Glutamatergic neuron (in vitro differentiated cells): Measurements from ENCODE around the gene KLRG1. TPM values are rescaled to one million over a fixed set of nuclear protein-coding genes. Genes with fewer than 3 reads are reported as not detected.

Experiments used
- DNase-seq: peaks from one replicate; pipeline ENCODE4 v3.0.0; 2022
- H3K27ac Mint-ChIP-seq: one replicate; pipeline ENCODE4 v1.8.0; 2020; ENCODE audit warnings: mild to moderate bottlenecking, mixed read lengths, inconsistent platforms; ENCODE audit not compliant: unreplicated experiment
- H3K27me3 Mint-ChIP-seq: one replicate; pipeline ENCODE4 v1.8.0; 2020; ENCODE audit warnings: mild to moderate bottlenecking, moderate library complexity, mixed read lengths, inconsistent platforms; ENCODE audit not compliant: unreplicated experiment
- H3K36me3 Mint-ChIP-seq: one replicate; pipeline ENCODE4 v1.8.0; 2020; ENCODE audit warnings: mild to moderate bottlenecking, mixed read lengths, inconsistent platforms; ENCODE audit not compliant: unreplicated experiment
- H3K4me1 Mint-ChIP-seq: one replicate; pipeline ENCODE4 v1.8.0; 2020; ENCODE audit warnings: mild to moderate bottlenecking, low read depth, mixed read lengths, inconsistent platforms; ENCODE audit not compliant: unreplicated experiment
- H3K4me3 Mint-ChIP-seq: one replicate; pipeline ENCODE4 v1.8.0; 2020; ENCODE audit warnings: mild to moderate bottlenecking, mixed read lengths, inconsistent platforms; ENCODE audit not compliant: unreplicated experiment
- H3K9me3 Mint-ChIP-seq: one replicate; pipeline ENCODE4 v1.8.0; 2020; ENCODE audit warnings: mild to moderate bottlenecking, moderate library complexity, mixed read lengths, inconsistent platforms; ENCODE audit not compliant: unreplicated experiment
- CTCF ChIP-seq: fragments of 200-600 bp; sonication (generic); IDR thresholded peaks from one replicate; pipeline ENCODE4 v1.5.0; 2021; ENCODE audit not compliant: partially characterized antibody, unreplicated experiment
- total RNA-seq: library from RNA; stranded (reverse); fragmentation: NEBNext Ultra II Directional; extraction: Animal tissue kit (Norgen Biotek cat#: 25700); gene quantifications from one replicate; pipeline ENCODE4 v1.2.1, GENCODE V29; 2021; ENCODE audit not compliant: unreplicated experiment

The KLRG1 gene
- total RNA-seq, 1 donor from 2014 or later = 5.2 TPM

GRCh38 chr12:8980137-8980536 is 9.2 kb upstream of the KLRG1 start:
- Mint-ChIP-seq H3K4me1 (no peaks in the 10 kb centered on the region), H3K9me3 (no peaks in the 10 kb centered on the region), H3K36me3 (peaks cover 10% of the 10 kb centered on the region), H3K27ac (no peak overlapping the region), H3K27me3 (no peaks in the 10 kb centered on the region), H3K4me3 (no peak overlapping the region)
- no peak for TF ChIP-seq CTCF
- no peak for DNase-seq

DNA sequence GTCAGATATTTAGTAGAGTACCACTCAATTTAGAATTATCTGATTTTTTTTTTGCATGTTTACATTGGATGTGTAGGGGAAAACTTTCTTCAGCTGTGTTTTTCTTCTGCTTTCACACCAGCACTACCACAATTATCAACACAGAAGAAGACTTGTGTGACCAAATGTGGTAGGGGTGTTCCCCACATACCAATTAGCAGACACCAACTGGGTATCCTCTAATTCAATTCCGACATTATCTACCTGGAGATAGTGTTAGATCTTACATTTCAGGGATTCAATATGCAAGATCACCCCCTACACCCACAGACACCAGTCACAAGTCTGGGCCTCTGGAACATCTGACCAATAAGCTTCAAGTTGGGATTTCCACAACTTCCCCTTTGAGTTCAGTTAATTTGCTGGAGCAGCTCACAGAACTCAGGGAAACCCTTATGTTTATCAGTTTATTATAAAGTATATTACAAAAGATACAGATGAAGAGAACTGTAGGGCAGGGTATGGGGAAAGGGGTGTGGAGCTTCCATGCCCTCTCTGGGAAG is 4.1 kb upstream of the KLRG1 start:
- peaks cover 4% of the 10 kb centered on the region for H3K36me3 Mint-ChIP-seq
- H3K27me3 Mint-ChIP-seq = no peaks in the 10 kb centered on the region
- H3K4me3 Mint-ChIP-seq = no peak overlapping the region
- H3K9me3 Mint-ChIP-seq = no peaks in the 10 kb centered on the region
- no peaks in the 10 kb centered on the region for H3K4me1 Mint-ChIP-seq
- no peak overlapping the region for H3K27ac Mint-ChIP-seq
- no peak for TF ChIP-seq CTCF
- no peak for DNase-seq

GRCh38 chr12:8987163-8987562 is 2.2 kb upstream of the KLRG1 start:
- Mint-ChIP-seq H3K4me1 (no peaks in the 10 kb centered on the region), H3K36me3 (no peaks in the 10 kb centered on the region), H3K27ac (no peak overlapping the region), H3K27me3 (no peaks in the 10 kb centered on the region), H3K9me3 (no peaks in the 10 kb centered on the region), H3K4me3 (no peak overlapping the region)
- TF ChIP-seq CTCF = no peak
- DNase-seq = no peak

GRCh38 chr12:8987685-8988084 is 1.7 kb upstream of the KLRG1 start:
- H3K27me3 Mint-ChIP-seq = no peaks in the 10 kb centered on the region
- H3K27ac Mint-ChIP-seq = no peak overlapping the region
- TF ChIP-seq CTCF = no peak
- H3K9me3 Mint-ChIP-seq = no peaks in the 10 kb centered on the region
- DNase-seq = no peak
- H3K36me3 Mint-ChIP-seq = no peaks in the 10 kb centered on the region
- no peak overlapping the region for H3K4me3 Mint-ChIP-seq
- no peaks in the 10 kb centered on the region for H3K4me1 Mint-ChIP-seq

- H3K9me3 Mint-ChIP-seq = no peaks in the 10 kb centered on the region
- H3K4me3 Mint-ChIP-seq = no peak overlapping the region
Observed at GRCh38 chr12:8991371-8992345, 2.3 kb downstream of the KLRG1 start.

More at GRCh38 chr12:8991371-8992345, 2.3 kb downstream of the KLRG1 start:
- no peak for DNase-seq
- H3K27ac Mint-ChIP-seq = no peak overlapping the region
- H3K4me1 Mint-ChIP-seq = no peaks in the 10 kb centered on the region
- no peak for TF ChIP-seq CTCF
- H3K27me3 Mint-ChIP-seq = no peaks in the 10 kb centered on the region
- no peaks in the 10 kb centered on the region for H3K36me3 Mint-ChIP-seq
